Natural killer cell treated with Interleukin-12 subunit alpha and Interleukin-12 subunit beta and Interleukin-15 and Interleukin-18, amount 100 ng/mL, for 72 hours (primary cell): ENCODE measurements around the gene RASSF8. TPM values are rescaled to one million over a fixed set of nuclear protein-coding genes. Genes with fewer than 3 reads are reported as not detected.
A peak's percentile ranks its signal among the peaks of the same experiment; 100 is the strongest.

Source experiments
- ATAC-seq, 2 donors: fragments of 150-1000 bp; cut with Tn5 transposase in 1 of 2; sonication (Bioruptor Pico), chemical (Tn5 transposase) in 1 of 2; 2 replicates each; pipeline ENCODE4 v1.10.0; 2021
- DNase-seq: peaks from one replicate; pipeline ENCODE4 v3.0.0; 2022; ENCODE audit warnings: low spot score
- H3K27ac Mint-ChIP-seq, 2 donors: 1 replicate in 1 of 2; 2 replicates in 1 of 2; pipeline ENCODE4 v1.8.0; 2022; ENCODE audit warnings: mixed read lengths in 2 of 2, mild to moderate bottlenecking in 1 of 2, moderate library complexity in 1 of 2
- H3K27me3 Mint-ChIP-seq, 2 donors: 1 replicate in 1 of 2; 2 replicates in 1 of 2; pipeline ENCODE4 v1.8.0; 2022; ENCODE audit warnings: mixed read lengths in 2 of 2
- H3K36me3 Mint-ChIP-seq: one replicate; pipeline ENCODE4 v1.8.0; 2022; ENCODE audit warnings: mixed read lengths
- H3K4me1 Mint-ChIP-seq, 2 donors: 1 replicate in 1 of 2; 2 replicates in 1 of 2; pipeline ENCODE4 v1.8.0; 2022; ENCODE audit warnings: low read depth in 2 of 2, mixed read lengths in 2 of 2, mild to moderate bottlenecking in 1 of 2
- H3K4me3 Mint-ChIP-seq: one replicate; pipeline ENCODE4 v1.8.0; 2022; ENCODE audit warnings: mixed read lengths
- H3K9me3 Mint-ChIP-seq: 2 replicates; pipeline ENCODE4 v1.8.0; 2022; ENCODE audit warnings: mixed read lengths
- total RNA-seq, 2 donors: library from RNA; stranded (reverse); gene quantifications; one replicate each; pipeline ENCODE4 v1.2.3, GENCODE V29; 2022

The RASSF8 gene
- total RNA-seq, 2 donors from 2014 or later: 3.5 to 5.7 TPM

- H3K4me1 Mint-ChIP-seq: no peaks in the 10 kb centered on the region
- ATAC-seq: no peak
- no peak for DNase-seq
- H3K27me3 Mint-ChIP-seq: peaks cover 30 to 45% of the 10 kb centered on the region in 2 donors
- H3K4me3 Mint-ChIP-seq: no peak overlapping the region
- no peaks in the 10 kb centered on the region for H3K36me3 Mint-ChIP-seq
- H3K27ac Mint-ChIP-seq: no peak overlapping the region
- H3K9me3 Mint-ChIP-seq: no peaks in the 10 kb centered on the region
These were observed 16.7 kb downstream of the RASSF8 start for GRCh38 chr12:25975179-25975578.

- Mint-ChIP-seq H3K27ac (no peak overlapping the region), H3K9me3 (no peaks in the 10 kb centered on the region), H3K36me3 (no peaks in the 10 kb centered on the region)
These were observed 17.2 kb downstream of the RASSF8 start for GRCh38 chr12:25975682-25976081.

GRCh38 chr12:25976289-25976688 is 17.8 kb downstream of the RASSF8 start:
- Mint-ChIP-seq H3K36me3 (no peaks in the 10 kb centered on the region), H3K27ac (no peak overlapping the region), H3K27me3 (peaks cover 23 to 36% of the 10 kb centered on the region in 2 donors), H3K9me3 (no peaks in the 10 kb centered on the region), H3K4me3 (no peak overlapping the region), H3K4me1 (no peaks in the 10 kb centered on the region)
- no peak for ATAC-seq
- DNase-seq: no peak

More at GRCh38 chr12:25975682-25976081, 17.2 kb downstream of the RASSF8 start:
- H3K4me3 Mint-ChIP-seq: no peak overlapping the region
- ATAC-seq (peak; percentile 51 to 63), DNase-seq (no peak)
- H3K27me3 Mint-ChIP-seq: peaks cover 25 to 40% of the 10 kb centered on the region in 2 donors
- H3K4me1 Mint-ChIP-seq: no peaks in the 10 kb centered on the region

- no peak for ATAC-seq
- Mint-ChIP-seq H3K9me3 (no peaks in the 10 kb centered on the region), H3K36me3 (no peaks in the 10 kb centered on the region), H3K4me1 (no peaks in the 10 kb centered on the region), H3K4me3 (no peak overlapping the region), H3K27me3 (peaks cover 23 to 36% of the 10 kb centered on the region in 2 donors), H3K27ac (no peak overlapping the region)
- no peak for DNase-seq
These were observed 18.6 kb downstream of the RASSF8 start for GRCh38 chr12:25977047-25977446.

GRCh38 chr12:25979059-25979458 is 20.6 kb downstream of the RASSF8 start:
- ATAC-seq (no peak), DNase-seq (no peak)
- no peaks in the 10 kb centered on the region for H3K9me3 Mint-ChIP-seq
- peaks cover 20 to 30% of the 10 kb centered on the region in 2 donors for H3K27me3 Mint-ChIP-seq
- H3K4me3 Mint-ChIP-seq: no peak overlapping the region
- H3K36me3 Mint-ChIP-seq: no peaks in the 10 kb centered on the region
- no peaks in the 10 kb centered on the region for H3K4me1 Mint-ChIP-seq
- no peak overlapping the region for H3K27ac Mint-ChIP-seq

GRCh38 chr12:25979563-25979962 is 21.1 kb downstream of the RASSF8 start:
- no peak for ATAC-seq
- H3K9me3 Mint-ChIP-seq: no peaks in the 10 kb centered on the region
- no peaks in the 10 kb centered on the region for H3K4me1 Mint-ChIP-seq
- DNase-seq: no peak
- H3K36me3 Mint-ChIP-seq: no peaks in the 10 kb centered on the region
- H3K27me3 Mint-ChIP-seq: peaks cover 20 to 25% of the 10 kb centered on the region in 2 donors
- no peak overlapping the region for H3K4me3 Mint-ChIP-seq
- no peak overlapping the region for H3K27ac Mint-ChIP-seq

- Mint-ChIP-seq H3K4me3 (no peak overlapping the region), H3K4me1 (no peaks in the 10 kb centered on the region)
- no peak for DNase-seq
These were observed 21.6 kb downstream of the RASSF8 start for GRCh38 chr12:25980035-25980434.

GRCh38 chr12:25981597-25981996 is 23.1 kb downstream of the RASSF8 start:
- no peaks in the 10 kb centered on the region for H3K9me3 Mint-ChIP-seq
- no peak for DNase-seq
- no peak for ATAC-seq
- H3K4me3 Mint-ChIP-seq: no peak overlapping the region
- peaks cover 11 to 16% of the 10 kb centered on the region in 2 donors for H3K27me3 Mint-ChIP-seq
- no peaks in the 10 kb centered on the region for H3K36me3 Mint-ChIP-seq
- no peaks in the 10 kb centered on the region for H3K4me1 Mint-ChIP-seq
- no peak overlapping the region for H3K27ac Mint-ChIP-seq

More at GRCh38 chr12:25980035-25980434, 21.6 kb downstream of the RASSF8 start:
- no peak for ATAC-seq
- Mint-ChIP-seq H3K9me3 (no peaks in the 10 kb centered on the region), H3K36me3 (no peaks in the 10 kb centered on the region), H3K27me3 (peaks cover 18 to 21% of the 10 kb centered on the region in 2 donors), H3K27ac (no peak overlapping the region)

GRCh38 chr12:25982416-25982815 is 23.9 kb downstream of the RASSF8 start:
- H3K27ac Mint-ChIP-seq: no peak overlapping the region
- H3K27me3 Mint-ChIP-seq: peaks cover 8 to 15% of the 10 kb centered on the region in 2 donors
- H3K9me3 Mint-ChIP-seq: no peaks in the 10 kb centered on the region
- no peak overlapping the region for H3K4me3 Mint-ChIP-seq
- H3K36me3 Mint-ChIP-seq: no peaks in the 10 kb centered on the region
- DNase-seq (no peak), ATAC-seq (no peak)
- H3K4me1 Mint-ChIP-seq: no peaks in the 10 kb centered on the region

- H3K36me3 Mint-ChIP-seq: no peaks in the 10 kb centered on the region
- ATAC-seq: no peak
These were observed 25.1 kb downstream of the RASSF8 start for GRCh38 chr12:25983625-25984024.

GRCh38 chr12:25984759-25985158 is 26.3 kb downstream of the RASSF8 start:
- Mint-ChIP-seq H3K9me3 (no peaks in the 10 kb centered on the region), H3K4me1 (no peaks in the 10 kb centered on the region), H3K36me3 (no peaks in the 10 kb centered on the region), H3K4me3 (no peak overlapping the region), H3K27ac (no peak overlapping the region), H3K27me3 (peaks cover 0 to 7% of the 10 kb centered on the region in 2 donors)
- ATAC-seq (no peak), DNase-seq (no peak)

More at GRCh38 chr12:25983625-25984024, 25.1 kb downstream of the RASSF8 start:
- Mint-ChIP-seq H3K9me3 (no peaks in the 10 kb centered on the region), H3K4me3 (no peak overlapping the region), H3K4me1 (no peaks in the 10 kb centered on the region), H3K27ac (no peak overlapping the region), H3K27me3 (peaks cover 8 to 13% of the 10 kb centered on the region in 2 donors)
- DNase-seq: no peak

GRCh38 chr12:25985316-25986175 is 27.1 kb downstream of the RASSF8 start:
- DNase-seq (no peak), ATAC-seq (no peak)
- no peaks in the 10 kb centered on the region for H3K4me1 Mint-ChIP-seq
- H3K4me3 Mint-ChIP-seq: no peak overlapping the region
- H3K27me3 Mint-ChIP-seq: peaks cover 0 to 7% of the 10 kb centered on the region in 2 donors
- H3K36me3 Mint-ChIP-seq: no peaks in the 10 kb centered on the region
- H3K9me3 Mint-ChIP-seq: no peaks in the 10 kb centered on the region
- H3K27ac Mint-ChIP-seq: no peak overlapping the region

GRCh38 chr12:25986180-25986579 is 27.7 kb downstream of the RASSF8 start:
- H3K4me3 Mint-ChIP-seq: no peak overlapping the region
- DNase-seq: no peak
- H3K4me1 Mint-ChIP-seq: no peaks in the 10 kb centered on the region

GRCh38 chr12:25988505-25988904 is 30.0 kb downstream of the RASSF8 start:
- ATAC-seq: no peak
- H3K27ac Mint-ChIP-seq: no peak overlapping the region
- peaks cover 3 to 14% of the 10 kb centered on the region in 2 donors for H3K27me3 Mint-ChIP-seq
- no peak overlapping the region for H3K4me3 Mint-ChIP-seq
- no peaks in the 10 kb centered on the region for H3K4me1 Mint-ChIP-seq
- H3K36me3 Mint-ChIP-seq: no peaks in the 10 kb centered on the region
- DNase-seq: no peak
- H3K9me3 Mint-ChIP-seq: no peaks in the 10 kb centered on the region

More at GRCh38 chr12:25986180-25986579, 27.7 kb downstream of the RASSF8 start:
- H3K27me3 Mint-ChIP-seq: peaks cover 0 to 7% of the 10 kb centered on the region in 2 donors
- no peaks in the 10 kb centered on the region for H3K9me3 Mint-ChIP-seq
- no peak for ATAC-seq
- H3K27ac Mint-ChIP-seq: no peak overlapping the region
- H3K36me3 Mint-ChIP-seq: no peaks in the 10 kb centered on the region
